ENCODE data around the gene AK5. TPM values are rescaled to one million over a fixed set of nuclear protein-coding genes. Genes with fewer than 3 reads are reported as not detected.
A peak's percentile ranks its signal among the peaks of the same experiment; 100 is the strongest.

The AK5 gene
- total RNA-seq, 2 donors from 2014 or later, result 0.46 to 2.8 TPM

GRCh38 chr1:77319036-77319705 is 37.4 kb downstream of the AK5 start:
- 94% methylated on average over 1 of the region's 1 CpG; no CpG with 5 or more reads in 1 of the 2 experiments for WGBS, 2 experiments (ENCODE audit: insufficient coverage in 1 of 2, insufficient read length in 1 of 2)
- DNase-seq, result no peak
- Mint-ChIP-seq H3K9me3 (no peaks in the 10 kb centered on the region), H3K36me3 (ENCODE audit: low read depth) (no peaks in the 10 kb centered on the region), H3K27ac (no peak overlapping the region), H3K4me1 (peaks cover 10% of the 10 kb centered on the region), H3K4me3 (no peak overlapping the region), H3K27me3 (ENCODE audit: insufficient read depth) (no peaks in the 10 kb centered on the region)
- H3K9me3 ChIP-seq (ENCODE audit: control insufficient read depth, low read length), result no peaks in the 10 kb centered on the region
- no peak for TF ChIP-seq CTCF (conservative IDR thresholded peaks at IDR 0.05)
- H3K36me3 ChIP-seq (ENCODE audit: control insufficient read depth, insufficient read depth, low read length), result no peaks in the 10 kb centered on the region
- H3K27ac ChIP-seq (ENCODE audit: low read depth, low read length), result no peak overlapping the region
- no peaks in the 10 kb centered on the region for H3K27me3 ChIP-seq (ENCODE audit: control insufficient read depth, insufficient read depth, low read length, poor library complexity, severe bottlenecking)
- H3K4me1 ChIP-seq (ENCODE audit: control insufficient read depth, insufficient read depth, low read length), result no peaks in the 10 kb centered on the region
- H3K4me3 ChIP-seq (ENCODE audit: low read length), result no peak overlapping the region
- H3K9ac ChIP-seq (ENCODE audit: extremely low read depth, low read length, poor library complexity, severe bottlenecking), result no peak overlapping the region

GRCh38 chr1:77322061-77322900 is 40.5 kb downstream of the AK5 start:
- H3K4me3 Mint-ChIP-seq, result no peak overlapping the region
- Histone ChIP-seq H3K9ac (ENCODE audit: extremely low read depth, low read length, poor library complexity, severe bottlenecking) (no peak overlapping the region), H3K4me1 (ENCODE audit: control insufficient read depth, insufficient read depth, low read length) (no peaks in the 10 kb centered on the region), H3K4me3 (ENCODE audit: low read length) (no peak overlapping the region), H3K9me3 (ENCODE audit: control insufficient read depth, low read length) (no peaks in the 10 kb centered on the region), H3K27ac (ENCODE audit: low read depth, low read length) (no peak overlapping the region), H3K36me3 (ENCODE audit: control insufficient read depth, insufficient read depth, low read length) (no peaks in the 10 kb centered on the region), H3K27me3 (ENCODE audit: control insufficient read depth, insufficient read depth, low read length, poor library complexity, severe bottlenecking) (no peaks in the 10 kb centered on the region)
- H3K4me1 Mint-ChIP-seq, result peaks cover 10% of the 10 kb centered on the region
- H3K27ac Mint-ChIP-seq, result peak overlapping the region; percentile 93
- H3K9me3 Mint-ChIP-seq, result no peaks in the 10 kb centered on the region
- H3K27me3 Mint-ChIP-seq (ENCODE audit: insufficient read depth), result no peaks in the 10 kb centered on the region
- no peak for TF ChIP-seq CTCF (conservative IDR thresholded peaks at IDR 0.05)
- no peaks in the 10 kb centered on the region for H3K36me3 Mint-ChIP-seq (ENCODE audit: low read depth)
- 61 to 68% methylated on average over 3 to 6 of the region's 6 CpGs for WGBS, 2 experiments (ENCODE audit: insufficient coverage in 1 of 2, insufficient read length in 1 of 2)
- DNase-seq, result peak; percentile 64

- peaks cover 5% of the 10 kb centered on the region for H3K4me1 Mint-ChIP-seq
- DNase-seq, result no peak
- no peak overlapping the region for H3K4me3 ChIP-seq (ENCODE audit: low read length)
- TF ChIP-seq CTCF (conservative IDR thresholded peaks at IDR 0.05), result no peak
- no peaks in the 10 kb centered on the region for H3K27me3 ChIP-seq (ENCODE audit: control insufficient read depth, insufficient read depth, low read length, poor library complexity, severe bottlenecking)
- WGBS, 2 experiments (ENCODE audit: insufficient coverage in 1 of 2, insufficient read length in 1 of 2), result 92 to 100% methylated on average over 2 of the region's 2 CpGs
- H3K9me3 Mint-ChIP-seq, result no peaks in the 10 kb centered on the region
- no peaks in the 10 kb centered on the region for H3K9me3 ChIP-seq (ENCODE audit: control insufficient read depth, low read length)
- no peaks in the 10 kb centered on the region for H3K36me3 Mint-ChIP-seq (ENCODE audit: low read depth)
- H3K27ac ChIP-seq (ENCODE audit: low read depth, low read length), result no peak overlapping the region
- no peak overlapping the region for H3K27ac Mint-ChIP-seq
- H3K4me1 ChIP-seq (ENCODE audit: control insufficient read depth, insufficient read depth, low read length), result no peaks in the 10 kb centered on the region
- no peaks in the 10 kb centered on the region for H3K36me3 ChIP-seq (ENCODE audit: control insufficient read depth, insufficient read depth, low read length)
- H3K4me3 Mint-ChIP-seq, result no peak overlapping the region
- no peak overlapping the region for H3K9ac ChIP-seq (ENCODE audit: extremely low read depth, low read length, poor library complexity, severe bottlenecking)
- H3K27me3 Mint-ChIP-seq (ENCODE audit: insufficient read depth), result no peaks in the 10 kb centered on the region
Observed at GRCh38 chr1:77333501-77333900, 51.7 kb downstream of the AK5 start.

Data from endodermal cell (in vitro differentiated cells).